ENCODE measurements around the gene JPH3.

Gene JPH3

DNA sequence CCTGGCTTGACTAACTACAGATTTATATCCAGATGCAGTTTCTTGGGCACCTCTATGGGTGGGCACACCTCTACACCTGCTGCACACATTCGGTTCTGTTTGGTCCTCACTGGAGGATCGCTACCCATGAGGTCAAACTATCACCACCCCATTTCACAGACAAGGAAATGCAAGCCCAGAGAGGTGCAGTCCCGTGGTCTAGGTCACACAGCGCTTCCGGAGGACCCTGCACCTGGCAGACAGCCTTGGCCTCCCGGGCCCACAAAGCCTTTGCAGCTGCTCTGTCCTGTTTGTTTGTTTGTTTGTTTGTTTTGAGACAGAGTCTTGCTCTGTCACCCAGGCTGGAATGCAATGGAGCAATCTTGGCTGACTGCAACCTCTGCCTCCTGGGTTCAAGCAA is 39.3 kb upstream of the JPH3 start:
- no peak for TF ChIP-seq CTCF (IDR thresholded peaks at IDR 0.05)
- Mint-ChIP-seq H3K27me3 (ENCODE audit: low read depth, poor library complexity) (peaks cover 18% of the 10 kb centered on the region), H3K27ac (no peak overlapping the region), H3K4me3 (no peak overlapping the region), H3K36me3 (ENCODE audit: low read depth) (no peaks in the 10 kb centered on the region), H3K4me1 (peaks cover 4% of the 10 kb centered on the region), H3K9me3 (no peaks in the 10 kb centered on the region)
- DNase-seq, result no peak

GRCh38 chr16:87563714-87564523 is 38.4 kb upstream of the JPH3 start:
- Mint-ChIP-seq H3K27ac (peak overlapping the region; percentile 62), H3K36me3 (ENCODE audit: low read depth) (no peaks in the 10 kb centered on the region), H3K27me3 (ENCODE audit: low read depth, poor library complexity) (peaks cover 18% of the 10 kb centered on the region), H3K9me3 (no peaks in the 10 kb centered on the region), H3K4me1 (no peaks in the 10 kb centered on the region), H3K4me3 (no peak overlapping the region)
- TF ChIP-seq CTCF (IDR thresholded peaks at IDR 0.05), result no peak
- DNase-seq, result no peak

DNA sequence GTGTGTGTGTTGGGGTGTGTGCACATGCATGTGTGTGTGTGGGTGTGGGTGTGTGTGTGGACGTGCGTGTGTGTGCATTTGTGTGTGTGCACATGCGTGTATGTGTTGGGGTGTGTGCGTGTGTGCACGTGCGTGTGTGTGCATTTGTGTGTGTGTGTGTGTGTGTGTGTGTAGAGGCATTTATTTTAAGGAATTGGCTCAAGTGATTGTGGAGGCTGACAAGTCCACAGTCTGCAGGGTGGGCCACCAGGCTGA is 37.9 kb upstream of the JPH3 start:
- Mint-ChIP-seq H3K4me1 (no peaks in the 10 kb centered on the region), H3K36me3 (ENCODE audit: low read depth) (no peaks in the 10 kb centered on the region), H3K27me3 (ENCODE audit: low read depth, poor library complexity) (peaks cover 15% of the 10 kb centered on the region), H3K9me3 (no peaks in the 10 kb centered on the region), H3K27ac (peak overlapping the region; percentile 60), H3K4me3 (no peak overlapping the region)
- no peak for DNase-seq
- TF ChIP-seq CTCF (IDR thresholded peaks at IDR 0.05), result no peak

- H3K36me3 Mint-ChIP-seq (ENCODE audit: low read depth), result no peaks in the 10 kb centered on the region
- H3K4me1 Mint-ChIP-seq, result peaks cover 19% of the 10 kb centered on the region
- no peak for DNase-seq
- H3K9me3 Mint-ChIP-seq, result no peaks in the 10 kb centered on the region
- H3K27me3 Mint-ChIP-seq (ENCODE audit: low read depth, poor library complexity), result peaks cover 22% of the 10 kb centered on the region
- H3K27ac Mint-ChIP-seq, result no peak overlapping the region
- no peak overlapping the region for H3K4me3 Mint-ChIP-seq
- no peak for TF ChIP-seq CTCF (IDR thresholded peaks at IDR 0.05)
Observed at GRCh38 chr16:87569601-87570571, 32.4 kb upstream of the JPH3 start.

DNA sequence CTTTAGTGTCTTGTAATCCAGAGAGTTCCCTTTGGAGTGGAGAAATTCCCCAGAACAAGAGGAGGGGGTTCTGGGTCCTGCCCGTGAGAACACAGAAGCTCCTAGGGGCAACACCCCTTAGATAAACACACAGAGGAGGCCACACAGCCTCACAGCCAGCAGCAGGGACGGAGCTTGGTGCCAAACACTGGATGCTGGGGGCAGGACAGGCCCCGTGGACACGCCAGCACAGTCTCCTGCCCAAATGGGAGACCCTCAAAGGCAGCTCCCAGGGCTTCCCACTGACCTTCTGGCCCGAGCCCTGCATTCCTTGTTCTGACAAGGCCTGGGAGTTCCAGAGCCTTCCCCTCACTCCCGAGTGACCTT is 31.8 kb upstream of the JPH3 start:
- Mint-ChIP-seq H3K4me1 (peaks cover 26% of the 10 kb centered on the region), H3K4me3 (no peak overlapping the region), H3K9me3 (no peaks in the 10 kb centered on the region), H3K36me3 (ENCODE audit: low read depth) (no peaks in the 10 kb centered on the region), H3K27ac (no peak overlapping the region), H3K27me3 (ENCODE audit: low read depth, poor library complexity) (peaks cover 22% of the 10 kb centered on the region)
- DNase-seq, result no peak
- no peak for TF ChIP-seq CTCF (IDR thresholded peaks at IDR 0.05)
